Activated CD4-positive, alpha-beta T cell treated with anti-CD3 and anti-CD28 coated beads for 48 hours (primary cell): Measurements from ENCODE around the gene RGS16.

Source experiments
- DNase-seq: peaks from one replicate; pipeline ENCODE4 v3.0.0-alpha.2; 2020

RGS16 gene

DNA sequence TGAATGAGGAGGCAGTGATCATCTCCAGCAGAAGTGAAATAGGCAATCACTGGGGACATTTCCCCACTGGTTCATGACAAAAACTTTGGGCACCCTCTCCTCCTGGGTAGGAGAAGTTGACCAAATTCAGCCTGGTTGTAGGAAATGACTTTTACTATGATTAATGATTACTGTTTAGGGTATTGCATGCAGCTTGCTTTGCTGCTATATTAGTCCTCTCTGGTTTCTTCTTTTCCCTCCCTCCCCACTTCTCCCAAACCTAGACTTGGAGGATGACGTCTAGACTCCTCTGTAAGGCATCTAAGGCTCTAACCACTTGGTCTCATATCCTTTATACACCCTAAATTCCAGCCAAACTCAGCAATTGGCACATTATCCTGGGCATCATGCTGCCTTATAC is 3.4 kb upstream of the RGS16 start:
- DNase-seq: no peak

DNA sequence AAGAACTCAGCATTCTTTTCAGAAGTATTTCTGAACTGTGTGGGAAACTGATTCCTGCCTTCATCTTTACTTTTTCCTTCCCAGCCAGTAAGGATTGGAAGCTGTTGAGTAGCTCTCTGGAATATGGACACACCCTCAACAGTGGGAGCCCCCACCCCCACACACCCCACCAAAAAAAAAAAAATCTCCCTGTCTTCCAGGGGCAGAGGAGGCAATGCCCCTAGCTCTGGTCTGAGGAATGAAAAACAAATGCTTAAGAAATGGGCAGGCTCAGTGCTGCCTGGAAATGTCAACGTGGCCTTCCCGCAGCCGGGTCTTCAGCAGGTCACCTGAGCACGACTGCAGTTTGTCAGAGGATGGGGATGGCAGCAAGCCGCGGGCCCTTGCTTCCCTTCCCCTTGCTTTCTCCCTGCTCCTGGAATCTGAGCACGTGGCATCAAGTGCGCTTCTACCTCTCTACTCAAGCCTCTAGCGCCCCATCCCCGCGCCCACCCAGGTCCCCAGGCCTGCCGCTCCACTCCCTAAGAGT is 479 bp downstream of the RGS16 start:
- DNase-seq: peak; percentile 44

DNA sequence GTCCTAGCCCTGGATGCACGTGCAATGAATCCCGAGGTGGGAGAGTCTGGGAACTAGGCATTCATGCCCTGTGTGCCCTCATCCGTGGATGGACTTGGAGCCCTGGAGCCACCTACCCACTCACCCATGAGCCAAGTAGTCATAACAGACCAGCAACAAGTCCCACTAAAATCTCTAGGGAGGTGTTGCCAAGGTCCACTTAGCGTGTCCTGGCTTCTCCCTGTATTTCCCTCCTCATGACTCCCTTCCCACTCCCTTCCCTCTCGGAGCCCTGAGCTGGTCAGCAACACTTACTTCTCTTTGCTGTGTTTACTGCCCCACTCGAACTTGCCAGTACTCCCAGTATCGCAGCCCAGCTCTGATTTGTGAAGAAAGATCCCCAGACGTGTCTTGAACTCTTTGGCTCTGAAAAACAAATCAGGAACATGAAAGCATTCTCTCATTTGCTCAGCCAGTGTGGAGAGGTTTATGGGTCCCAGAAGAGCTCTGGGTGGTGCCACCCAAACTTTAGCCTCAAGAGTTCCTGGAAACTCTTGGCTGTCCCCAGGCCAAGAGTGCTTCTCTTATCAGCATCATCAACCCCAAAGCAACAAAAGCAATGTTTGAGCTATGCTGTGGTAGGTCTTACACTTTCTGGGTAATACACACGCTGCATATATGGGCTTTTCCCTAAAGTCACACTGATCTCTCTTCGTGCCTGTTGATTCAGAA is 1.1 kb downstream of the RGS16 start:
- no peak for DNase-seq

DNA sequence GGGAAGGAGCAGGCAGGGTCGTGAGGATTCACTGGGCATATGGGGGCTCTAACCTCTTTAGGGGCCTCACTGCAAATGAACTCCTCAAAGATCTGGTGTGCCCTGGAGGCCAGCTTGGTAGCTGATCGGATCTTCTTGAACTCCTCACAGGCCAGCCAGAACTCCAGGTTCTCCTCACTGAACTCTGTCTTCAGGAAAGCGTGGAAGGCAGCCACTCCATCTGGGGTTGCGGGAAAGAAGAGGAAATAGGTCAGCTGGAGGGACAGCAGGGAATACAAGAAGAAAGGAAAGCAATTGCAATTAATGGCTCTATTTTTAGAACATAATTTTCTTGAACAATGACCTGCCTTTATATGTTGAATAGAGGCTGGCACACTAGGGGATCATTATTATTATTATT is 2.3 kb downstream of the RGS16 start:
- no peak for DNase-seq

DNA sequence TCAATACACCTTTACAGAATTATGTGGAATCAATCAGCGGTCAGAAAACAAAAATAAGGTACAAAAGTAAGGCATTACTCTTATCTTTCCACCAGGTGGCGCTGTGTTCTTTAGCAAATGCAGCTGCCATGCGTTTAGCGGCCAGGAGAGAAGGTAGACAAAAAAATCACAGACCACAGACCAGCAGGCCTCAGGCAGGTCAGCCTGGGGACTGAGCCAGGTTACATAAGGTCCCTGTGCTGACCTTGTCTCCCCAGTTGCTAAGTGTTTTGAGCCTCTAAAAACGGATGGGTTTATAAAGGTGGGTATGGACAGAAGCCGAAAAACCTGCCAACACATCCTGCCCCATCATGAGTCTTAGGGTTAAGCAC is 2.8 kb downstream of the RGS16 start:
- DNase-seq: peak; percentile 73

DNA sequence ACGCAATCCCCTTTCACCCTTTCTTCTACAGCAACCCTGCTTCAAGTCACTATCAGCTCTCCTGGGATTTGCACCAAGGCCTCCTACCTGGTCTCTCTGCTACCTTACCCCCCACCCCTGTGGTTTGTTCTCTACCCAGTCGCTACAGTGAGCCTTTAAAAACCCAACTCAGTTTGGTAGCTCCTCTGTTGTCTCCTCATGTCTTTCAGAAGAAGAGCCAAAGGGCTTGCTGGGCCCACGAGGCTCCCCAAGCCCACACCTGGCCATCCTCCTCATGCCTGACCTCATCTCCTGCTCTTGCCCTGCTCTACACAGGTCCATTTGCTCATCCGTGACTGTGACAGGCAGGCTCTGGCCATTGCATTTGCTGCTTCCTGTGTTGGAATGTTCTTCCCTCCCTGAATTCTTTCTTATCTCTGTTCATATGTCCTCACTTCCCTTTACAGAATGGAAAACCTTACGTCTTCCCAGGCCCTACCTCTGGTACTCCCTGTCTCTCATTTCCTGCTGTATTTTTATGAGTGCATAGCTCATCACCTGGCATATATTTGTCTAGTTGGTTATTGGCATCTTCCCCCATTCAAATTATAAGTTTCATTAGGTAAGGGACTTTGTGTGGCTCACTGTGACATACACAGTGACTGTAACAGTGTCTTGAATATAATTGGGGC is 3.3 kb downstream of the RGS16 start:
- DNase-seq: no peak

DNA sequence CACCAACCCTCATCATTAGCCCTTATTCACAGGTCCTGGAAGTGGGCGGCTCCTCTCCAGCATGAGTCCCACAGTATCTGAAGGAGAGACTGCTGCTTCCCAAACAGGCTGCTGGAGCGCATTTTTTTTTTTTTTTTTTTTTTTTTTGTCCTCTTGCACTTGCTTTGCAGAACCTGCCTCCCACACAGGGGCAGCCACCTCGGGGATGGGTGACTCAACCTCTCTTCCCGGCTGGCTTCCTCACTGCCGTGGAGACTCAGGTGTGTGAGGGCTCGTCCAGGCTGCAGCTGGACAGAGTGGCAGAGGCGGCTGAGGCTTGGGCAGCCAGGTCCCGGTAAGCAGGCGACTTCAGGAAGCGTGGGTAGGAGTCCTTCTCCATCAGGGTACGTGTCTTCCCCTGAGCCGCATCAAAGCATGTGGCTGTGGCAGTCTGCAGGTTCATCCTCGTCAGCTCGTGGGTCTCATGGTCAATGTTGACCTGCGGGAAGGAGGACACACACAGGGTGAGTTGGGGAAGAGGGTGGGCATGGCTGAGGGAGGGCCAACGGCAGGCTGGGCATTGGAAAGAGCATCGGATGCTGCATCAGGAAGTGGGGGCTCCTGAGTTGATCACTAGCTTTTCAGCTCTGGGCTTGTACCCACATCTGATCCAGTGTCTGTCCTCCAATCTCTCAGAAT is 4.0 kb downstream of the RGS16 start:
- DNase-seq: no peak

DNA sequence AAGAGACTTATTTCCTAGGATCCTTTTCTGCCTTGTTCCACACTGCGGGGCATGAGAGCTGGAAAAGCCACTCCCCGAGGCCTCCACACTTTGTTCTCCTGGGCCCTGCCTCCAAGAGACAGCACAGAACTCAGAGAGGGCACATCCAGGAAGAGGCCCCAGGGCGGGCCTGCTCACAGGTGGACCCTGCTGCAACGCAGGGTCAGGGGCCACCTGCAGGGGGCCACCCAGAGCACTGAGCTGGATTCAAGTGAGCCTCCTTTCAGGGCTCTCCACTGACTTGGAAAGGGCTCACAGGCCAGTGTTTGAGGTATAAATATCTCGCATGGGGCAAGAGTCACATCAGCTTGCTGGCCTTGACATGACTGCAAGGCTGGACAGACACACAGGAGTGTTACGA is 4.8 kb downstream of the RGS16 start:
- DNase-seq: peak; percentile 58

DNA sequence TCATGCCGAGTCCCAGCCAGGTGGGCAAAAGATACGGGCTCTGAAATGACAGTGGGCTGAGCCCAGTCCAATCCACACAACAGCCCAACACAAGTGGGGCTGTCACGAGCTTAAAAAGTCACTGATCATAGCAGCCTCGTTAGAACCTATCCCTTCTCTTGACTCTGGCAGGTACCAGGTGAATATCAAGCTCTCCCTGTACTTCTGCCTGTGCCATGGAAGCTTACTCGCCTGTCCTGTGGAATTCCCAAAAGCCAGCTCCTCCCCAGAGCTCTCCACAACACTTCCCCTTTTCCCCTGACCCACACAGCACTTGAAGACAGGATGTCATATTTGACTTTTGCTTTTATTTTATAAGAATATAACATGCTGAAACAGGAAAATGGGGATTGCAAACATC is 5.9 kb downstream of the RGS16 start:
- DNase-seq: no peak

DNA sequence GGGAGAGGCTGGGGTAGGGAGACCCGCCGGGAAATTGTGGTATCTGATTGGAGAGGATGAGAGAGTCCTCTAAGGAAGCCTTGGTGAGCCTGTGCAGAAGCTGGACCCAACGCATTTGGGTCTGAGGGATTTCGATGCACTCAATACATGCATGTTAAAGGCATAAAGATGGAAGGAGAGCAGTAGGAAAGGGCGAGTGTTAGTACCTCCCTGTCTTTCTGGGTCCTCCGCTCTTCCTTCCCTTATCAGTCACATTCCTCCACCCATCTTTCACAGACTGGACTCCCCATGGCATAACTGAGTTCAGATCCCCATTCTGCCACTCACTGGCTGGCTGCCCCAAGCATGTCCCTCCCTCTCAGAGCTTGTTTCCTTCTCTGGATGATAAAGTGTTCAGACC is 7.3 kb downstream of the RGS16 start:
- DNase-seq: no peak

DNA sequence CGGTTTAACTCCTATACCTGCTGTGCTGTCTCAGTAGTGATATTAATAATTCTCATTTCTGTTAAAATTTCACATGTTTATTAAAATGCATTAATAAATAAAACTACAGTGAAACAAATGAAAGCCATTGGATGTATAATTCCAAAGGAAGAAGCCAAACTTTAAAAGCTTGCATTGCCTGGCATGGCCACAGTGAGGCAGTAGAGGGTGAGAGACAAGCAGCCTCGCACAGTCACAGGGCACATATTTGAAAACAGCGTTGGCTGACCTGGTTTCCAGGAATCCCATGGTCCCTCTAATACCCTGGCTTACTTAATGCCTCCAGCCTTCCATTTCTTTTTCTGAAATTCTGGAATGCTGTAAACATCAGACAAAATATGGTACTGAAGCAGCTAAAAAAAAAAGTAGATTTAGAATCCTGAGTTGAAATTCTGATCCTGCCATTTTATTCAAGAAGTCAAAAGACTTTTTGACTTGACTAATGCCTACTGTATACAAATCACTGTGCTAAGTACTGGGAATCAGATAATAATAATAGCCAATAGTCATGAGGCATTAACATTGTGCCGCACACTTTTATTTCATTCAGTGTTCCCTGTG is 8.4 kb downstream of the RGS16 start:
- DNase-seq: peak; percentile 82

DNA sequence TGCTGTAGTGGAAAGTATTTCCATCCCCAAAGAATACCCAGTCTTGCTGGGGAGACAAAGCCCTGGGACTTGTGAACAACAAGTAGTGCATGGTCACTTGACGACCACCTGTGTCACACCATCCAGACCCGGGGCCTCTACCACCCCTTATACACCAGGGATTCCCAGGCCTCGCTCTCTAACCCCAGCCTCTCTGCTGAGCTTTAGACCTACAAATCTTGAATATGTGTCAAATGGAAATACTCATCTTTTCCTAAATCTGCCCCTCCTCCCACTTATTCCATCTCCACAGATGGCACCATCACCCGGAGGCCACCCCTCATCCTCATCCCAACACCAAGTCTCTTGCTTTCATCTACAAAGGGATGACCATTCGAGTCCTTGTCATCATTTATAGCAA is 14.3 kb downstream of the RGS16 start:
- DNase-seq: no peak

DNA sequence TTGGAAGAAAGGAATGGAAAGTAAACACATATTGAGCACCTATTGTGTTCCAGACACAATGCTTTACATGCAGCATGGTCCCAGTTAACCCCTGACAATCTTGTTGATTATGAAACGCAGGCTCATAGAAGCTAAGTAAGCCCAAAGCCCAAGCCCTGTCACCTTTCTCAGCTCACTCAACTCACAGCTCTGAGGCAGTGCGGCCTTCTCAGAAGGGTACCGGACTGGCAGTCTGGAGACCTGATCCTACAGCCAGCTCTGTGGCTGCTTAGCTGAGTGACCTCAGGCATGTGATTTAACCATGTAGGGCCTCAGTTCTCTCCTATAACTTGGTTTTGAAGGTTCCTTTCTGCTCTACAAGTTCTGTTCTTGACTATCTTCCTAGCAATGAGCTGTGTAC is 14.7 kb downstream of the RGS16 start:
- DNase-seq: no peak

DNA sequence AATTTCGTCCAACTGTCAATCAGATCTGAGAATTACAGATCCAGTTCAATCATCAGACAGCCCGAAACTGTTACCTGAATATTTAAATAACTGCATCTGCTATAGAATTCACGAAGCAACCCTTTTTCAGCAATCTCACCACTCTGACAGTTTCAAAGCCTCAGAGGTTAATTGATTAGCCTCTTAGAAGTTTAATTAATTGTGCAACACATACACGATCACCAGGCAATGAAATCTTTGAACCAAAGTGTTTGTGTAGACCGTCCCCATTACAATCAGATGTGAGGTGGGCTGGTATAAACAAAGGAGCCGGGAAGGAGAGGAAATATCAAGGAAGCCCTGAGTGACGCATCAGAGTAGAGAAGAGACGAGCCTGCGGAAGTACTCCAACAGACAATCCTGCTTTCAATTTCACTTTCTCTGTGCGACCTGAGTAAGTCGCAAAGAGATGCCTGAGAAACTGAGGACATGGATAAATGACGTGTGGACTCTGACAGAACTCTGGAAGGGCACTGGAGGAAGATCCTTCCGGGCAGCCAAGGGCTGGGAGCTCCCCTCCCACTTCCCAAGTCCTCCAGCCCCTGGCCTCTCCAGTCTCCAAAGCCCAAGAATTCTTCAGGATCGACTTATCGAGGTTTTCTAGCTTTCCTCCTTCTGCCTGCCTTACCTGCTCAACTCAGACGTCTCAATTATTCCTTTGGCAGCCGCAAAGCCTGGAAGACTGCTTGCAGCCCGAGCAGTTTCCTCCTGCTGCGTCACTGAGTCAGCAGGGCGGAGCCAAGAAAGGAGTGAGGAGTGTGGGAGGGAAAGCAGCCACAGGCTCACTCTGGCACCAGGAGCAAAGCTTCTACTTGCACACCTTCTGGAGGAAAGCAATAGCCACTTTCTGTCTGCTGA is 15.4 kb downstream of the RGS16 start, which contains the start of gene RNASEL:
Gene RNASEL, minus strand, starts transcription at position 757 of the 897 bp plus-strand sequence. CDS start 2,450 bp downstream, outside the sequence.
- DNase-seq: peak; percentile 73

DNA sequence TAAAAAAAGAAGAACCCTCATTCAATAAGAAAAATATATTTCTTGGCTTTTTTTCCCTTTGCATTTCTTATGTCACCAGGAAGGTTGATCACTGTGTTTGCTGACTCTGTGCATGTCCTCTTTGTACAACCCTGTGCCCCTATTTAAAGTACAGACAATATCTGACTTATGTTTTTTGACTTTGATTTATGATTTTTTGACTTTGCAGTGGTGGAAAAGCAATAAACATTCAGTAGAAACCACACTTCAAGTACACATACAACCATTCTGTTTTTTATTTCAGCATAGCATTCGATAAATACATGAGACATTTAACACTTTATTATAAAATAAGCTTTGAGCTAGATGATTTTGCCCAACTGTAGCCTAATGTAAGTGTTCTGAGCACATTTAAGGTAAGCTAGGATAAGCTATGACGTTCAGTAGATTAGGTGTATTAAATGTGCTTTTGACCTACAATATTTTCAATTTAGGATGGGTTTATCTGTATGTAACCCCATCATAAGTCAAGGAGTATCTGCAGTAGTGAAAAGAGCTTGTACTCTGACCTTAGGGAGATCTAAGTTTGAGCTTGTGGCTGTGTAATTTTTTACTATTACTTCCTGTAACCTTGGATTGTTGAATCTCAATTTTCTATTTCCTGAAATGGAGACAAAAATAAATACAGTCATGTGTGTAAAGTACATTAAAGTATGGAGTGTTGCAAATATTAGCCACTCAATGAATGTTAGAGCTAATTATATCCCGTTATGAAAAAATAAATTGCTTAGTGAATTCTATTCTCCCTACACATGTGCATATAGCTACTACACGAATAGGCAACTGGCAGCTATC is 16.3 kb downstream of the RGS16 start:
- DNase-seq: no peak

DNA sequence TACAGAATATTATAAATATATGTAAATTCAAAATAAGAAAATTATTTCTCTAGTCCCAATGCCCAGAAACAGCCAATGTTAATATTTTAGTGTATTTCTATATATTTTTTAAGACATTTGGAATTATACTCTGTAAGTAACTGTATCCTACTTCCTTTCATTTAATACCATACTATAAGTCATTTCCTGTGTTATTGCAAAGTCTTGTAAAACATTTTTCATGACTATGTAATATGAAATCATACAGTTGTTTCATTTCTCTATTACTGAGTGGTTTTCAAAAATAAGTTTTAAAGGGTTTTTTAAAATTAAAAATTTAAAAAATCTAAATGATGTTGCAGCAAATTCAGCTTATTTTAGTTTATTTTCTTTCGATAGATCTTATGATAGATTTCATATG is 17.1 kb downstream of the RGS16 start:
- no peak for DNase-seq

DNA sequence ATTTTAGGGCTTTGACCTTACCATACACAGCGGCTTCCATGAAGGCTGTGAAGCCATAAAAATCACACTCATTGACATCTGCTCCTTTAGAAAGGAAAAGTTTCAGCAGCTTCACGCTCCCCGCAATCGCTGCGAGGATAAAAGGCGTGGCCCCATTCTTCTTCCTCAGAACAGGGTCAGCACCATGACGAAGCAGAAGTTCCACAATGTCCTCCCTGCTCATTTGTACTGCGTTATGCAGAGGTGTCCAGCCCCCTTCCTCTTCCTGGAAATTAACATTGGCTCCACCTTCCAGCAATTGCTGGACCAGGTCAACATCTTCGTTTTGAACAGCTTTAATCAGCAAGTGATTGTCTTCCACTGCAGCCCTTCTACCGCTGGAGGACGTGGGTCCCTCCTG is 17.8 kb downstream of the RGS16 start:
- DNase-seq: no peak

DNA sequence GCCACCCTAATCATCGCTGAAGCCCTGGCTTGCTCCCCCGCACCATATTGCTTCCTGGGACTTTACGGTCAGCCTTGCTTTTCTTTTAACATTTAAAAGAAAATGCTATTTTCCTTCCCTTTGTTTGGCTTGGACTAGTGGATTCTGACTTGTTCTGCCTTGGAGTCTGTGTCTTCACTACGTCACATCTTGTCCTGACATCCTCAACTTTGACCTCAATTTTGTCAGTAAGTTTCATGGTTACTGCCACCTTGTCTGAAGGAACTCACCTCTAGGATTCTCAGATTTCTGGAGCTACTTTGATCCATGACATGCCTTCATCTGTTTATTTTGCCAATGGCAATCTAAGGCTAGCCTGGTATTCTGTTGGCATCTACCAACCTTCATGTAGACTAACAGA is 19.4 kb downstream of the RGS16 start:
- no peak for DNase-seq

DNA sequence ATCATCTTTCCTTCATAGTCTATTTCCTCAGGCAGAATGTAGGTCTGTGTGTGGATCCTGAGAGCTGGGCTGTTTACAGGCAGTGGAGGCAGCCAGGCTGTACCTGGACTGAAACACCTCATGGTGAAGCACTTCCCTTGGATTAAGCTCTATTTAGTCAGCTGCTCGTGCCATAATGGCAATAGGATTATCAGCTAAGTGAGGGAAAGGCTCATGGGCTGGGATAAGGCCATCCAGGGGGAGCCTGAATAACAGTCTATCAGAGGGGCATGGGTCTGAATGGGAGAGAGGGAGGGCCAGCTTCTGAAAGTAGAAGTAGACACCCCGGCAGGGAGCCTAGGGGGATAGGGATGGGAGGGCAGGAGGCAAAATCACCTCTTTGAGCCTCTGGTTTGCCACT is 23.5 kb downstream of the RGS16 start:
- no peak for DNase-seq

DNA sequence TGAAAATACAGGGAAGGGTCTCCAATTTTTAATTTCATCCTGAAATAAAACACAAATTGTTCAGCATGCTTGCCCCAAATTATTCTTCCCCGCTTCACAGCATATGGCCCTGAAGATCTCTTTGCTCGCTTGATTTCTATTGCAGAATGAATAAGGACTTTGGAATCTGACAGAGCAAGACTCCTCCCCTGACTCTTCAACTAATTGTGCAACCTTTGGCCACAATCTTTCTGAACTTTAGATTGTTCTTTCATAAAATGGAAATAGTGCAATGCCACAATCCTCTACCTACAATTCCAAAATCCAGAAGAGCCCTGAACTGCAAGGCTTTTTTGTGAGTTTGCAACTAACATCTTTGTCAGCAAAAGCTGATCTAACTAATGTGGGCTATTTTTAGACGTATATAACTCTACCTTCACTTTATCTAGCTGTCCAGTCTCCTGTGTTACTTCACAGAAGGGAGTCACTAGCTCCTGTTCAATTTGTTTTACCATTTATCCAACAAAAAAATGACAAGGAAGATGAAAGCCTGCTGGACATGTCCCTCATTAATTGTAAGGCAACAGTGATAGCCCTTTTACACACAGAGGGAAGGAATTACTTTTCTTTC is 28.5 kb downstream of the RGS16 start:
- DNase-seq: no peak

DNA sequence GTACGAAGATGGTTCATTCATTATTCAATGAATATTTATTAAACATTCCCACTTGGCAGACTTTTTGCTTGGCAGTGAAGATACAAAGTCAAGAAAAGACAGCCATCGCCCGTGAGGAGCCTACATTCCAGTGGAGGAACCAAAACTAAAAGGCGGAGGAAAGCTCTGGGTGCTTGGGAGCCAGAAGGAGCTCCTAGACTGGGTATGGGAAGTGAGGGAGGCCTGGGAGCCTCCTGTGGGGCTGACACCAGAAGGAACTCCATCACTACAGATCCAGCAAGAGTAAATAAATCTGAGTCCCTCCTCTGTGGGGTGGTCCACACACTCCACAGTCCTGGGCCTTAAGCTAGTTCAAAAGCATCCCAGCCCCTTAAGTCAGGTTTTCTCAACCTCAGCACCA is 30.0 kb downstream of the RGS16 start:
- DNase-seq: no peak
